HG02763 (cell line): ENCODE measurements around the gene PSME3.

Experiments
- ATAC-seq: cut with Tn5 transposase; IDR thresholded peaks from one replicate; pipeline ENCODE4 v1.9.1; 2021; ENCODE audit warnings: mild to moderate bottlenecking, moderate library complexity; ENCODE audit not compliant: unreplicated experiment

The PSME3 gene

GRCh38 chr17:42814633-42815399 is 18.4 kb upstream of the PSME3 start:
- ATAC-seq: no peak

- ATAC-seq: no peak
Measured at GRCh38 chr17:42817866-42818265, 15.3 kb upstream of the PSME3 start.

- no peak for ATAC-seq
Measured at GRCh38 chr17:42818379-42818778, 14.8 kb upstream of the PSME3 start.

GRCh38 chr17:42819939-42820535 is 13.2 kb upstream of the PSME3 start:
- no peak for ATAC-seq

- ATAC-seq: no peak
Measured at GRCh38 chr17:42821176-42821575, 12.0 kb upstream of the PSME3 start.

GRCh38 chr17:42827472-42827871 is 5.7 kb upstream of the PSME3 start:
- no peak for ATAC-seq

GRCh38 chr17:42830971-42831370 is 2.2 kb upstream of the PSME3 start:
- ATAC-seq: no peak

GRCh38 chr17:42832213-42832933 is 824 bp upstream of the PSME3 start:
- ATAC-seq: no peak

- peak; percentile 15 for ATAC-seq
Measured at GRCh38 chr17:42833767-42834422, 698 bp downstream of the PSME3 start.

GRCh38 chr17:42835732-42836131 is 2.5 kb downstream of the PSME3 start:
- no peak for ATAC-seq

GRCh38 chr17:42841975-42842685 is 8.9 kb downstream of the PSME3 start:
- no peak for ATAC-seq

- ATAC-seq: no peak
Measured at GRCh38 chr17:42843358-42843934, 10.2 kb downstream of the PSME3 start.

- ATAC-seq: no peak
Measured at GRCh38 chr17:42844271-42844670, 11.1 kb downstream of the PSME3 start, which contains the start of gene AOC2. Gene AOC2 (plus strand): TSS chr17:42844580. CDS start chr17:42844627, 47 bp downstream.

GRCh38 chr17:42844761-42845555 is 11.8 kb downstream of the PSME3 start:
- no peak for ATAC-seq

GRCh38 chr17:42845556-42845917 is 12.3 kb downstream of the PSME3 start:
- ATAC-seq: no peak

GRCh38 chr17:42845918-42846593 is 12.9 kb downstream of the PSME3 start:
- no peak for ATAC-seq

GRCh38 chr17:42846594-42847280 is 13.5 kb downstream of the PSME3 start:
- no peak for ATAC-seq

GRCh38 chr17:42848093-42848492 is 14.9 kb downstream of the PSME3 start:
- ATAC-seq: no peak
